GM12878 (cell line): ENCODE results near the gene CLEC4M. TPM values are rescaled to one million over a fixed set of nuclear protein-coding genes. Genes with fewer than 3 reads are reported as not detected.

Experiments used
- ATAC-seq: fragments of 200-7000 bp; cut with Tn5 transposase; 3 replicates; pipeline ENCODE4 v1.9.1; 2020; ENCODE audit warnings: mild to moderate bottlenecking, moderate library complexity
- BruUV-seq: library from RNA; stranded (reverse); fragments of 400-500 nt; replicated peaks from 2 replicates; lab custom pipeline; 2021; lab: Mats Ljungman, UMichigan
- CTCF ChIA-PET: fragments of 300-600 bp; sonication (Branson Sonifier 250); formaldehyde crosslinking; extraction: SDS; loops from one replicate; lab custom pipeline; 2021; ENCODE audit warnings: inconsistent platforms; lab: Yijun Ruan, JAX
- POLR2A ChIA-PET: fragments of 350-600 bp; formaldehyde crosslinking; extraction: SDS; loops from one replicate; lab custom pipeline; 2021; ENCODE audit warnings: inconsistent platforms; lab: Charles Lee
- RAD21 ChIA-PET: fragments of 300-600 bp; sonication (Branson Sonifier 250); formaldehyde crosslinking; loops from one replicate; lab custom pipeline; 2023; ENCODE audit warnings: antibody characterized with exemption; ENCODE audit not compliant: unreplicated experiment; lab: Charles Lee
- SMC1A ChIA-PET: fragments of 300-600 bp; sonication (Branson Sonifier 250); formaldehyde crosslinking; loops from one replicate; lab custom pipeline; 2023; ENCODE audit not compliant: unreplicated experiment, uncharacterized antibody; lab: Charles Lee
- DNase-seq: peaks from one replicate; pipeline ENCODE4 v3.0.0-alpha.2; 2011; ENCODE audit warnings: low read depth, low spot score
- FAIRE-seq: peaks from 3 replicates; lab custom pipeline; 2011; peaks lifted over from hg19 to GRCh38; lab: Jason Lieb, UNC
- H2AFZ ChIP-seq: 2 replicates; pipeline ENCODE4 v1.6.0; 2011; ENCODE audit warnings: low read depth, low read length, control low read depth; ENCODE audit not compliant: control insufficient read depth
- H3K27ac ChIP-seq: 2 replicates; pipeline ENCODE4 v1.5.1; 2011; ENCODE audit warnings: control low read depth; ENCODE audit not compliant: control insufficient read depth, insufficient read depth
- H3K27me3 ChIP-seq, 2 experiments: replicated peaks in 1 of 2; 2 replicates each; pipeline versions ENCODE4 v1.6.0 to v1.6.1; 2011; ENCODE audit warnings: low read length in 1 of 2; ENCODE audit not compliant: control insufficient read depth in 2 of 2, insufficient read depth in 2 of 2
- H3K36me3 ChIP-seq, 2 experiments: 2 replicates each; pipeline ENCODE4 v1.5.1; 2011; ENCODE audit warnings: low read length in 1 of 2; ENCODE audit not compliant: control insufficient read depth in 2 of 2, insufficient read depth in 2 of 2
- H3K4me1 ChIP-seq: 2 replicates; pipeline ENCODE4 v1.6.1; 2011; ENCODE audit warnings: mild to moderate bottlenecking, low read length, moderate library complexity, mixed read lengths; ENCODE audit not compliant: control insufficient read depth, insufficient read depth
- H3K4me2 ChIP-seq: 2 replicates; pipeline ENCODE4 v1.6.0; 2011; ENCODE audit warnings: control low read depth; ENCODE audit not compliant: control insufficient read depth, insufficient read depth
- H3K4me3 ChIP-seq: fragments of 200-600 bp; sonication (generic); 2 replicates; pipeline ENCODE4 v1.5.1; 2016
- H3K79me2 ChIP-seq: 2 replicates; pipeline ENCODE4 v1.6.0; 2011; ENCODE audit warnings: low read length; ENCODE audit not compliant: control insufficient read depth, insufficient read depth
- H3K9ac ChIP-seq: 2 replicates; pipeline ENCODE4 v1.8.0; 2011; ENCODE audit warnings: low read length, control low read depth, mixed read lengths; ENCODE audit not compliant: control insufficient read depth, insufficient read depth
- H3K9me3 ChIP-seq: replicated peaks from 3 replicates; pipeline ENCODE4 v1.5.1; 2011; ENCODE audit warnings: mild to moderate bottlenecking, low read length; ENCODE audit not compliant: control insufficient read depth, insufficient read depth
- H4K20me1 ChIP-seq: 2 replicates; pipeline ENCODE4 v1.6.0; 2011; ENCODE audit not compliant: control insufficient read depth, insufficient read depth
- ASH2L ChIP-seq: fragments of 300-600, 200-600 bp; sonication (generic); IDR thresholded peaks from 2 replicates; pipeline ENCODE4 v1.6.1; 2017; ENCODE audit warnings: low read depth, mild to moderate bottlenecking, borderline replicate concordance
- BMI1 ChIP-seq: fragments of 450-650 bp; IDR thresholded peaks from 2 replicates; pipeline ENCODE4 v1.6.1; 2016; ENCODE audit warnings: mild to moderate bottlenecking, moderate library complexity, borderline replicate concordance
- EED ChIP-seq: sonication (generic); IDR thresholded peaks from 2 replicates; pipeline ENCODE4 v1.6.1; 2016; ENCODE audit warnings: antibody characterized with exemption, low read depth
- ELK1 ChIP-seq: IDR thresholded peaks from 2 replicates; pipeline ENCODE4 v1.6.1; 2012; ENCODE audit warnings: low read depth, low read length, improper control_type of control experiment
- FOS ChIP-seq: IDR thresholded peaks from 3 replicates; pipeline ENCODE4 v1.6.1; 2011; ENCODE audit warnings: borderline replicate concordance; ENCODE audit not compliant: insufficient read length; ENCODE audit errors: extremely low read depth
- IRF4 ChIP-seq: IDR thresholded peaks from 2 replicates; pipeline ENCODE4 v1.6.1; 2011; ENCODE audit warnings: low read depth, low read length
- JUNB ChIP-seq: IDR thresholded peaks from 2 replicates; pipeline ENCODE4 v1.6.1; 2016; ENCODE audit warnings: antibody characterized with exemption, mild to moderate bottlenecking
- LARP7 ChIP-seq: fragments of 450-650 bp; IDR thresholded peaks from 2 replicates; pipeline ENCODE4 v1.6.1; 2017; ENCODE audit warnings: mild to moderate bottlenecking
- NRF1 ChIP-seq: conservative IDR thresholded peaks from 2 replicates; pipeline ENCODE4 v1.6.1; 2011; ENCODE audit warnings: mild to moderate bottlenecking, low read depth, low read length, improper control_type of control experiment
- PBX3 ChIP-seq: IDR thresholded peaks from 2 replicates; pipeline ENCODE4 v1.6.1; 2011; ENCODE audit warnings: mild to moderate bottlenecking, low read depth, low read length, moderate library complexity; ENCODE audit not compliant: insufficient replicate concordance
- POU2F2 ChIP-seq: IDR thresholded peaks from 3 replicates; pipeline ENCODE4 v1.6.1; 2011; ENCODE audit warnings: low read depth, mild to moderate bottlenecking, low read length, borderline replicate concordance
- TARDBP ChIP-seq: IDR thresholded peaks from 2 replicates; pipeline ENCODE4 v1.6.1; 2016; ENCODE audit warnings: borderline replicate concordance
- TCF12 ChIP-seq: IDR thresholded peaks from 2 replicates; pipeline ENCODE4 v1.6.1; 2011; ENCODE audit warnings: low read depth, mild to moderate bottlenecking, low read length
- ZSCAN29 ChIP-seq: fragments of 450-650 bp; IDR thresholded peaks from 2 replicates; pipeline ENCODE4 v1.6.1; 2017; ENCODE audit warnings: mild to moderate bottlenecking, moderate library complexity
- WGBS: methylation state at CpG from one replicate; pipeline ENCODE4 v1.1.6; 2016; ENCODE audit warnings: low lambda C conversion rate; ENCODE audit not compliant: insufficient replicate concordance, insufficient coverage; ENCODE audit errors: missing lambda C conversion rate; 5-methylcytosine and 5-hydroxymethylcytosine counted together
- in situ Hi-C: fragments of 300-500 bp; cut with MboI; formaldehyde crosslinking; loops from 9 replicates; pipeline ENCODE4 v1.14.3; 2018; ENCODE audit warnings: mixed read lengths
- intact Hi-C: fragments of 100-400 bp; cut with micrococcal nuclease; formaldehyde crosslinking; loops from one replicate; pipeline ENCODE4 v1.14.2; 2022; ENCODE audit not compliant: unreplicated experiment
- polyA plus RNA-seq, 11 experiments: library from polyadenylated mRNA; depleted of rRNA in 4 of 11; unstranded in 6 of 11; stranded (reverse) in 5 of 11; fragments of >200 nt; fragmentation: Nextera tagmentation in 4 of 11; fragmentation: Illumina TruSeq in 1 of 11; extraction: Ambion mirVana in 4 of 11; extraction: Trizol in 1 of 11; gene quantifications; 1 replicate in 1 of 11; 2 replicates in 10 of 11; pipeline versions ENCODE4 v1.2.1 to v1.2.3, GENCODE V29; 2011 to 2016; ENCODE audit warnings: inconsistent platforms in 2 of 11, missing spikeins in 2 of 11, low read depth in 1 of 11
- total RNA-seq, 4 experiments: library from RNA; depleted of rRNA in 3 of 4; stranded (reverse); fragments of >200 nt in 3 of 4; fragmentation: Illumina TruSeq in 1 of 4; extraction: Trizol in 1 of 4; gene quantifications; 2 replicates each; pipeline versions ENCODE4 v1.2.1 to v1.2.3, GENCODE V29; 2013 to 2021

Gene CLEC4M
- total and polyA plus RNA-seq, 10 of the 15 experiments (the other 5 are each of a cell fraction or from before 2014, with no cell fraction given), result 0.11 to 0.42 (median 0.25) TPM; not detected in 1

- POLR2A ChIA-PET, result interaction anchor here (1.0 to 1.6 kb wide), 2 partner anchors 12 to 62 kb away, joined by 3 read pairs; no protein-coding TSS in a partner anchor
- intact Hi-C loops (no loop called here), in situ Hi-C loops (no loop called here)
- RAD21 ChIA-PET, result interaction anchor here (1.8 kb wide), 1 partner anchor 61 kb away, joined by 5 read pairs; no protein-coding TSS in a partner anchor
- CTCF ChIA-PET, result interaction anchor here (1.1 to 1.2 kb wide), 2 partner anchors 57 to 88 kb away, joined by 3 to 4 read pairs; partner anchors contain the start of gene TRAPPC5
- Histone ChIP-seq H2AFZ (no peak overlapping the region), H3K9ac (no peak overlapping the region), H3K4me2 (no peak overlapping the region), H3K79me2 (no peaks in the 10 kb centered on the region), H4K20me1 (no peaks in the 10 kb centered on the region), H3K27me3 (no peaks in the 10 kb centered on the region), H3K4me1 (peaks cover 6% of the 10 kb centered on the region), H3K9me3 (no peaks in the 10 kb centered on the region), H3K4me3 (no peak overlapping the region), H3K27ac (no peak overlapping the region), H3K36me3 (no peaks in the 10 kb centered on the region)
- TF ChIP-seq EED, result 0 out of 2 replicates have a peak, but pooled peaks have one; percentile 37
- TF ChIP-seq JUNB, result peak; percentile 30; the same call in 1 of the 2 replicates
- no peak for TF ChIP-seq FOS
- 36% methylated on average over 7 of the region's 7 CpGs for WGBS
- DNase-seq (no peak), FAIRE-seq (no peak), ATAC-seq (no peak)
- BruUV-seq, result no TSS peak
- SMC1A ChIA-PET, result interaction anchor here (0.6 kb wide), 1 partner anchor 13 kb away, joined by 3 read pairs; no protein-coding TSS in a partner anchor
These were observed 25.0 kb upstream of the CLEC4M start for GRCh38 chr19:7738023-7738422.

GRCh38 chr19:7739211-7739755 lies 23.8 kb upstream of the CLEC4M start:
- no peaks in the 10 kb centered on the region for H3K79me2 ChIP-seq
- ChIA-PET RAD21 (interaction anchor here (1.8 kb wide), 1 partner anchor 60 kb away, joined by 5 read pairs; no protein-coding TSS in a partner anchor), SMC1A (interaction anchor here (1.3 kb wide), 2 partner anchors 12 to 17 kb away, joined by 4 to 5 read pairs; no protein-coding TSS in a partner anchor), CTCF (interaction anchor here (1.2 kb wide), 1 partner anchor 58 kb away, joined by 4 read pairs; the partner anchor contains the start of gene TRAPPC5), POLR2A (interaction anchor here (1.0 to 1.6 kb wide), 3 partner anchors 13 to 60 kb away, joined by 3 to 4 read pairs (median 3); no protein-coding TSS in a partner anchor)
- no peaks in the 10 kb centered on the region for H4K20me1 ChIP-seq
- no peak overlapping the region for H3K4me2 ChIP-seq
- ATAC-seq (no peak), DNase-seq (no peak)
- in situ Hi-C loops, result no loop called here
- intact Hi-C loops, result no loop called here
- no peak overlapping the region for H3K4me3 ChIP-seq
- no TSS peak for BruUV-seq
- no peaks in the 10 kb centered on the region for H3K27me3 ChIP-seq
- H3K9me3 ChIP-seq, result no peaks in the 10 kb centered on the region
- peaks cover 18% of the 10 kb centered on the region for H3K4me1 ChIP-seq
- no peak overlapping the region for H3K27ac ChIP-seq
- H3K9ac ChIP-seq, result no peak overlapping the region
- TF ChIP-seq ELK1, result no peak
- TF ChIP-seq BMI1, result no peak
- TF ChIP-seq IRF4, result no peak
- TF ChIP-seq ASH2L, result no peak
- TF ChIP-seq PBX3, result no peak
- no peak for TF ChIP-seq NRF1
- no peak for TF ChIP-seq TARDBP
- TF ChIP-seq ZSCAN29, result no peak
- TF ChIP-seq LARP7, result no peak
- TF ChIP-seq POU2F2, result no peak
- TF ChIP-seq TCF12, result no peak
- TF ChIP-seq, all 136 proteins: peak for 0
- Histone ChIP-seq H2AFZ (no peak overlapping the region), H3K36me3 (no peaks in the 10 kb centered on the region)
- WGBS, result 34% methylated on average over 2 of the region's 2 CpGs
- FAIRE-seq, result no peak
